Vagina (tissue), 2 donors: ENCODE results near the gene SEC22C.

Experiments
- CTCF ChIP-seq, 3 experiments: fragments of 450-650 bp in 2 of 3; fragments of 200-600 bp in 1 of 3; sonication (generic) in 1 of 3; IDR thresholded peaks; one replicate each; pipeline ENCODE4 v1.5.1; 2017 to 2019; ENCODE audit warnings: antibody characterized with exemption in 3 of 3, mild to moderate bottlenecking in 2 of 3, moderate library complexity in 2 of 3
- POLR2A ChIP-seq, 2 donors: fragments of 450-650 bp; IDR thresholded peaks; one replicate each; pipeline ENCODE4 v1.6.1; 2017; ENCODE audit warnings: antibody characterized with exemption in 2 of 2, mild to moderate bottlenecking in 2 of 2, moderate library complexity in 2 of 2

- TF ChIP-seq CTCF (IDR thresholded peaks at IDR 0.05) = no peak
- TF ChIP-seq POLR2A (IDR thresholded peaks at IDR 0.05) = no peak
Observed at GRCh38 chr3:42503957-42504333, 77.8 kb downstream of the SEC22C start.
